H9 (cell line): ENCODE results near the gene DYNC2H1. TPM values are rescaled to one million over a fixed set of nuclear protein-coding genes. Genes with fewer than 3 reads are reported as not detected.

Experiments used
- DNase-seq: peaks from one replicate; pipeline ENCODE4 v3.0.0-alpha.2; 2017
- H2AFZ ChIP-seq: one replicate; pipeline ENCODE4 v1.6.1; 2013; ENCODE audit warnings: mild to moderate bottlenecking, low read length, control low read depth, moderate library complexity
- H2AK5ac ChIP-seq: 2 replicates; pipeline ENCODE4 v1.6.1; 2013; ENCODE audit warnings: low read length, control low read depth, mixed read lengths; ENCODE audit not compliant: insufficient read length
- H2BK120ac ChIP-seq: one replicate; pipeline ENCODE4 v1.6.1; 2013; ENCODE audit warnings: low read depth, mild to moderate bottlenecking, low read length, control low read depth, inconsistent platforms; ENCODE audit not compliant: poor library complexity, severe bottlenecking
- H2BK12ac ChIP-seq: 2 replicates; pipeline ENCODE4 v1.6.1; 2013; ENCODE audit warnings: low read length, control low read depth, mixed read lengths, low read depth; ENCODE audit not compliant: insufficient read length
- H2BK15ac ChIP-seq: 2 replicates; pipeline ENCODE4 v1.6.1; 2013; ENCODE audit warnings: low read depth, low read length, control low read depth
- H2BK20ac ChIP-seq: one replicate; pipeline ENCODE4 v1.6.1; 2013; ENCODE audit warnings: low read depth, mild to moderate bottlenecking, low read length, control low read depth, inconsistent platforms; ENCODE audit not compliant: poor library complexity, severe bottlenecking
- H2BK5ac ChIP-seq: 2 replicates; pipeline ENCODE4 v1.6.1; 2013; ENCODE audit warnings: low read length, control low read depth, mixed read lengths; ENCODE audit not compliant: insufficient read length
- H3K14ac ChIP-seq: 2 replicates; pipeline ENCODE4 v1.6.1; 2013; ENCODE audit warnings: low read length, control low read depth; ENCODE audit not compliant: insufficient read depth
- H3K18ac ChIP-seq: 2 replicates; pipeline ENCODE4 v1.6.1; 2013; ENCODE audit warnings: low read depth, mild to moderate bottlenecking, mixed read lengths, low read length, control low read depth; ENCODE audit not compliant: insufficient read length
- H3K23ac ChIP-seq: 2 replicates; pipeline ENCODE4 v1.6.1; 2013; ENCODE audit warnings: low read length, control low read depth, mixed read lengths, low read depth; ENCODE audit not compliant: insufficient read length
- H3K23me2 ChIP-seq: 2 replicates; pipeline ENCODE4 v1.6.1; 2013; ENCODE audit warnings: low read depth, mild to moderate bottlenecking, mixed read lengths, low read length, control low read depth; ENCODE audit not compliant: insufficient read length, poor library complexity, severe bottlenecking
- H3K27ac ChIP-seq: 2 replicates; pipeline ENCODE4 v1.5.1; 2013; ENCODE audit warnings: low read length, control low read depth, mixed read lengths, low read depth; ENCODE audit not compliant: insufficient read length
- H3K27me3 ChIP-seq: 2 replicates; pipeline ENCODE4 v1.6.1; 2013; ENCODE audit warnings: low read length, control low read depth, inconsistent platforms; ENCODE audit not compliant: insufficient read depth
- H3K4ac ChIP-seq: 2 replicates; pipeline ENCODE4 v1.6.1; 2013; ENCODE audit warnings: low read depth, mild to moderate bottlenecking, control low read depth, inconsistent platforms, low read length, moderate library complexity
- H3K4me1 ChIP-seq: 2 replicates; pipeline ENCODE4 v1.6.1; 2013; ENCODE audit warnings: low read length, control low read depth, inconsistent platforms; ENCODE audit not compliant: insufficient read depth
- H3K4me2 ChIP-seq: 2 replicates; pipeline ENCODE4 v1.6.1; 2013; ENCODE audit warnings: low read length, control low read depth, mixed read lengths; ENCODE audit not compliant: insufficient read length, insufficient read depth
- H3K56ac ChIP-seq: 2 replicates; pipeline ENCODE4 v1.6.1; 2013; ENCODE audit warnings: low read depth, mild to moderate bottlenecking, mixed read lengths, low read length, control low read depth; ENCODE audit not compliant: insufficient read length
- H3K79me1 ChIP-seq: 2 replicates; pipeline ENCODE4 v1.6.1; 2013; ENCODE audit warnings: low read depth, mild to moderate bottlenecking, moderate library complexity, low read length, control low read depth, inconsistent platforms; ENCODE audit not compliant: insufficient read depth, poor library complexity, severe bottlenecking
- H3K79me2 ChIP-seq: 2 replicates; pipeline ENCODE4 v1.6.1; 2013; ENCODE audit warnings: low read length, control low read depth, inconsistent platforms; ENCODE audit not compliant: insufficient read depth
- H3K9ac ChIP-seq: 2 replicates; pipeline ENCODE4 v1.6.1; 2013; ENCODE audit warnings: low read length, control low read depth, mixed read lengths; ENCODE audit not compliant: insufficient read length; ENCODE audit errors: extremely low read depth
- H3K9me3 ChIP-seq: one replicate; pipeline ENCODE4 v1.6.1; 2013; ENCODE audit warnings: low read depth, low read length, inconsistent platforms; ENCODE audit not compliant: control insufficient read depth
- H3T11ph ChIP-seq: one replicate; pipeline ENCODE4 v1.6.1; 2013; ENCODE audit warnings: mild to moderate bottlenecking, low read length, control low read depth, inconsistent platforms
- H4K20me1 ChIP-seq: one replicate; pipeline ENCODE4 v1.6.1; 2013; ENCODE audit not compliant: control insufficient read depth, insufficient read length, insufficient read depth
- H4K5ac ChIP-seq: 2 replicates; pipeline ENCODE4 v1.6.1; 2013; ENCODE audit warnings: low read depth, mild to moderate bottlenecking, mixed read lengths, low read length, control low read depth; ENCODE audit not compliant: insufficient read length
- H4K8ac ChIP-seq: replicated peaks from 2 replicates; pipeline ENCODE4 v1.6.1; 2013; ENCODE audit warnings: low read length, control low read depth, mixed read lengths, low read depth; ENCODE audit not compliant: insufficient read length
- H4K91ac ChIP-seq: 2 replicates; pipeline ENCODE4 v1.6.1; 2013; ENCODE audit warnings: low read depth, mild to moderate bottlenecking, moderate library complexity, mixed read lengths, low read length, control low read depth; ENCODE audit not compliant: insufficient read length
- H3K27ac Mint-ChIP-seq, 3 experiments: 2 replicates in 2 of 3; 3 replicates in 1 of 3; pipeline ENCODE4 v1.8.0; 2020 to 2021; ENCODE audit warnings: mixed read lengths in 3 of 3, mild to moderate bottlenecking in 1 of 3, moderate library complexity in 1 of 3
- H3K27me3 Mint-ChIP-seq: 2 replicates; pipeline ENCODE4 v1.8.0; 2021; ENCODE audit warnings: low read depth, mild to moderate bottlenecking, moderate library complexity, mixed read lengths
- H3K36me3 Mint-ChIP-seq, 3 experiments: 2 replicates in 2 of 3; 3 replicates in 1 of 3; pipeline ENCODE4 v1.8.0; 2020 to 2021; ENCODE audit warnings: low read depth in 3 of 3, mixed read lengths in 3 of 3; ENCODE audit not compliant: insufficient read depth in 1 of 3
- H3K4me1 Mint-ChIP-seq, 2 experiments: 2 replicates each; pipeline ENCODE4 v1.8.0; 2020; ENCODE audit warnings: mixed read lengths in 2 of 2
- H3K4me3 Mint-ChIP-seq, 2 experiments: 2 replicates in 1 of 2; 3 replicates in 1 of 2; pipeline ENCODE4 v1.8.0; 2020 to 2021; ENCODE audit warnings: mild to moderate bottlenecking in 2 of 2, mixed read lengths in 2 of 2, moderate library complexity in 1 of 2
- H3K9me3 Mint-ChIP-seq, 2 experiments: 2 replicates in 1 of 2; 3 replicates in 1 of 2; pipeline ENCODE4 v1.8.0; 2020; ENCODE audit warnings: mild to moderate bottlenecking in 2 of 2, mixed read lengths in 2 of 2, moderate library complexity in 1 of 2
- CTCF ChIP-seq: fragments of 200-600 bp; sonication (generic); conservative IDR thresholded peaks from 3 replicates; pipeline ENCODE4 v1.8.0; 2021; ENCODE audit warnings: antibody characterized with exemption, mild to moderate bottlenecking
- total RNA-seq: library from RNA; stranded (reverse); gene quantifications from 2 replicates; pipeline ENCODE4 v1.2.1, GENCODE V29; 2021

Gene DYNC2H1
- total RNA-seq, 1 experiment from 2014 or later, result 13.2 TPM

DNA sequence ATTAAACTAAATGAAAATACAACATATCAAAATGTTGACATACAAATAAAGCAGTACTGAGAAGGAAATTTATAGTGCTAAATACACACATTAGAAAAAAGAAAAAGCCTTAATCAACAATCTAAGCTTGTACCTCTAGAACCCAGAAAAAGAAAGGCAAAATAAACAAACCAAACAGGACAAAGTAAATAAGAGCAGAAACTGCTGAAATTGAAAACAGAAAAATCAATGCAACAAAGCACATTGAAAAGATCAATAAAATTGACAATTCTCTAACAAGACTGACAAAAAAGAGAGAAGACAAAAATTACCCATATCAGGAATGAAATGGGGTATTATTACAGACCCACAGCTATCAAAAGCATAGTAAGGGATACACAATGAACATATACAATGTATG is 38.2 kb upstream of the DYNC2H1 start:
- H2BK5ac ChIP-seq, result no peak overlapping the region
- H3T11ph ChIP-seq, result no peak overlapping the region
- H3K79me1 ChIP-seq, result peaks cover 3% of the 10 kb centered on the region
- no peak overlapping the region for H2BK120ac ChIP-seq
- Mint-ChIP-seq H3K27me3 (no peaks in the 10 kb centered on the region), H3K27ac (peak overlapping the region in 2 of 3 experiments; percentile 2 to 67; a peak in 4 of 7 replicates), H3K4me3 (no peak overlapping the region), H3K9me3 (no peaks in the 10 kb centered on the region), H3K36me3 (peaks cover 37 to 57% (median 55%) of the 10 kb centered on the region in 3 experiments; a peak in 6 of 7 replicates), H3K4me1 (peaks cover 18% of the 10 kb centered on the region in 2 experiments)
- no peaks in the 10 kb centered on the region for H3K27me3 ChIP-seq
- H2AFZ ChIP-seq, result no peak overlapping the region
- H2BK20ac ChIP-seq, result no peak overlapping the region
- no peak overlapping the region for H4K91ac ChIP-seq
- no peak overlapping the region for H3K56ac ChIP-seq
- no peak for TF ChIP-seq CTCF
- H3K4ac ChIP-seq, result no peak overlapping the region
- no peak overlapping the region for H3K18ac ChIP-seq
- no peak overlapping the region for H4K8ac ChIP-seq
- no peak overlapping the region for H3K14ac ChIP-seq
- peaks cover 10% of the 10 kb centered on the region; the same call in 1 of the 2 replicates for H3K79me2 ChIP-seq
- H3K4me1 ChIP-seq, result no peaks in the 10 kb centered on the region
- DNase-seq, result no peak
- H2AK5ac ChIP-seq, result no peak overlapping the region
- no peaks in the 10 kb centered on the region for H3K23me2 ChIP-seq
- no peak overlapping the region for H3K27ac ChIP-seq
- no peaks in the 10 kb centered on the region for H4K20me1 ChIP-seq
- H3K9me3 ChIP-seq, result no peaks in the 10 kb centered on the region
- H4K5ac ChIP-seq, result no peak overlapping the region
- no peak overlapping the region for H2BK15ac ChIP-seq
- H3K9ac ChIP-seq, result no peak overlapping the region
- no peak overlapping the region for H3K4me2 ChIP-seq
- H2BK12ac ChIP-seq, result no peak overlapping the region
- no peak overlapping the region for H3K23ac ChIP-seq
